Astrocyte of the cerebellum (primary cell): ENCODE data around the gene CLTC.

Experiments used
- DNase-seq: peaks from one replicate; pipeline ENCODE4 v3.0.0-alpha.2; 2011; ENCODE audit warnings: low read depth
- H3K4me3 ChIP-seq: 2 replicates; pipeline ENCODE4 v1.5.1; 2011; ENCODE audit warnings: mild to moderate bottlenecking, low read depth, low read length, moderate library complexity
- in situ Hi-C: cut with HindIII; loops from 2 replicates; pipeline ENCODE4 v1.10.0; 2017; ENCODE audit warnings: low sequenced_read_pairs
- TF ChIP-seq, protein P1 (sequence below): IDR thresholded peaks from 2 replicates; pipeline ENCODE4 v1.5.1; 2012; ENCODE audit warnings: low read length, low read depth, moderate library complexity, mild to moderate bottlenecking; ENCODE audit errors: missing control alignments

Gene CLTC

DNA sequence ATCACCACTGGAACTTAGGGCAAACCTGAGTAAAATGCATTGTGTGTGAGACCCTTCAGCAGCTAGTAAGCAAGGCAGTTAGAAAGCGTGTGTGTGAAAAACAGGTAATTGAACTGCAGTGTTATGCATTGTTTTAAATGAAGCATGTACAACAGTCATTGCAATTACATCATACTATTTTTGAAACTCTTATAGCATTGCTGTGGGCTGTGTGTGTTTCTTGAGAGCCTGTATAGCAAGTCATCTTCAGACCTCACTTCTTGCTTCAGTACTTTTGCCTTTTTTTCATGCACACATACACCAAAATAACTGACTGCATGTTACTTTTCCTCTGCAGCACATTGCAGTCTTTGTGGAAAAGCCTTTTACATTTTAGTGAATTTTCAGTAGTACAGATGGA lies 68.3 kb downstream of the CLTC start:
- no peak overlapping the region for H3K4me3 ChIP-seq
- no peak for DNase-seq
- in situ Hi-C loops, result no loop called here
- TF ChIP-seq, protein P1, sequence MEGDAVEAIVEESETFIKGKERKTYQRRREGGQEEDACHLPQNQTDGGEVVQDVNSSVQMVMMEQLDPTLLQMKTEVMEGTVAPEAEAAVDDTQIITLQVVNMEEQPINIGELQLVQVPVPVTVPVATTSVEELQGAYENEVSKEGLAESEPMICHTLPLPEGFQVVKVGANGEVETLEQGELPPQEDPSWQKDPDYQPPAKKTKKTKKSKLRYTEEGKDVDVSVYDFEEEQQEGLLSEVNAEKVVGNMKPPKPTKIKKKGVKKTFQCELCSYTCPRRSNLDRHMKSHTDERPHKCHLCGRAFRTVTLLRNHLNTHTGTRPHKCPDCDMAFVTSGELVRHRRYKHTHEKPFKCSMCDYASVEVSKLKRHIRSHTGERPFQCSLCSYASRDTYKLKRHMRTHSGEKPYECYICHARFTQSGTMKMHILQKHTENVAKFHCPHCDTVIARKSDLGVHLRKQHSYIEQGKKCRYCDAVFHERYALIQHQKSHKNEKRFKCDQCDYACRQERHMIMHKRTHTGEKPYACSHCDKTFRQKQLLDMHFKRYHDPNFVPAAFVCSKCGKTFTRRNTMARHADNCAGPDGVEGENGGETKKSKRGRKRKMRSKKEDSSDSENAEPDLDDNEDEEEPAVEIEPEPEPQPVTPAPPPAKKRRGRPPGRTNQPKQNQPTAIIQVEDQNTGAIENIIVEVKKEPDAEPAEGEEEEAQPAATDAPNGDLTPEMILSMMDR, result no peak

DNA sequence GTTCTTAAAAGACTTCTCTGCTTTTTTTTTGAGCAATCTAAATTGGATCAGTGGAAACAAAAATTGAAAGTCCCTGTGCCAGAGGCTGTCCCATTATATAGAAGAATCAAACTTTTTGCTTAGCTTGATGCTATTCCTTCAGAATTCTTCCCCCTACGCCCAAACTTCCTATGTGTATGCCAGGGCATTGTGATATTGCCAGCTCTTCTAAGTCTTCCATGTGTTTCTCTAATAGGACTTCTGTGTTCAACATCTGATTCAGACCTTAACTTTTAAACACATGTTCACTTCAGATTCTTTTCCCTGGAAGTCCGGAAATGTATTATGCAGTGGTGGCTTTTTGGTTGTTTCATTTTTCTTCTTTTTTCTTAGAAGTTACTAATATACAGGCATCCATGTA lies 68.8 kb downstream of the CLTC start:
- in situ Hi-C loops, result no loop called here
- TF ChIP-seq, protein P1, result no peak
- no peak for DNase-seq
- no peak overlapping the region for H3K4me3 ChIP-seq

DNA sequence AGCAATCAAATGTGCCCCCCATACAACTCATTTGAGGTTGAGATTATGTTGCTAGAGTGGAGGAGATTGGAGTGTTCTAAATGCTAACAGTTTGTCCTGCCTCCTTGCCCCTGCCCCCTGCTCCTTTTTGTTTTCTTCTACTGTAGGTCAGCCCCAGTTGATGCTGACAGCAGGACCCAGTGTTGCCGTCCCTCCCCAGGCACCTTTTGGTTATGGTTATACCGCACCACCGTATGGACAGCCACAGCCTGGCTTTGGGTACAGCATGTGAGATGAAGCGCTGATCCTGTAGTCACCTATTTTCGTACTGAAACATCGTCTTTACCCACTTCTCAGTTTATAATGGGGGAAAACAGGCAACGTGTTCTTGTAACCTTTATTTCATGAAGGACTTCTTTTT lies 73.9 kb downstream of the CLTC start:
- H3K4me3 ChIP-seq, result no peak overlapping the region
- TF ChIP-seq, protein P1, result no peak
- in situ Hi-C loops, result no loop called here
- no peak for DNase-seq

DNA sequence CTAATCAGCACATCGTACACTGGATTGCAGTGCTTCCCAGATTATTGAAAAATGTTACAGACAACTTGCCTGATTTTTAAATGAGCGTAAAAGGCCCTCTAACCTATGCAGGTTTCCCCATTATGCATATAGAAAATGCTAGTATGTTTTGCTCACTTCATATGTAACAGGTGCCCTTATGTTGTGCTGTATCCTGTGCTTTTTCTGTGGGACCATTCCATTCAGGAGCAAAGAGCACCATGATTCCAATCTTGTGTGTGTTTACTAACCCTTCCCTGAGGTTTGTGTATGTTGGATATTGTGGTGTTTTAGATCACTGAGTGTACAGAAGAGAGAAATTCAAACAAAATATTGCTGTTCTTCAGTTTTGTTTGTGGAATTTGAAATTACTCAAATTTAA lies 74.6 kb downstream of the CLTC start:
- TF ChIP-seq, protein P1, result no peak
- H3K4me3 ChIP-seq, result no peak overlapping the region
- in situ Hi-C loops, result no loop called here
- no peak for DNase-seq

DNA sequence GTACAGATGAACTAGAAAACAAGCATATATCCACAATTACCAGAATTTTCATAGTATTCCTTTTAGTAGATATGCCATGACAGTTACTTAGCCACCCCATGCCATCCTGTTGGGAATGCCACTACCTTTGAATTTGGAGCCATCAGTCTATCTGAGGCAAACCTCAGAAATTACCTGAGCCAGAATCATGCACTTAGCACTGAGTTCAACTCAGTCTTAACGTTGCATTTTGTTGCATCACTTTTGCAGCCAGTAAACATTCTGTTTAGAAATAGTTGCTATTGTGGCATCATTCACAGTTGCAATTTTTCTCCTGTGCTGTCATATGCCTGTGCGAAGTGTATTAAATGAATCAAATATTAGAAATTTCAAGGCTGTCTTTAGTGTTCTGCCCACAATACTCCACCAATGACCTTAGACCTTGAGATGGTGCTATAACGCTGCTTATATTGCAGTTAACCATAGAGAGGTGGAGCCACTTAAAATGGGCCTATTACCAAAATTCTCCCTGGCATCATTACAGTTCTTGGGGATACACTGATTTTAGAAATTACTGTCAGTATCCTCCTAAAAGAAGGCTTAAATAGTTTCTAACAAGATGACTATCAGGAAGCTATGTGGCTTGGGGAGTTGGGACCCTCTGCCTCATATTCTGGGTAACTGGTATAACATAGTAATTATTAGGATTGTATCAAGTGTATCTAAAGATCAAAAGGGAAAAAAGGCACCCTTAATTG lies 76.4 kb downstream of the CLTC start:
- in situ Hi-C loops, result no loop called here
- no peak for DNase-seq
- no peak overlapping the region for H3K4me3 ChIP-seq
- TF ChIP-seq, protein P1, result no peak

DNA sequence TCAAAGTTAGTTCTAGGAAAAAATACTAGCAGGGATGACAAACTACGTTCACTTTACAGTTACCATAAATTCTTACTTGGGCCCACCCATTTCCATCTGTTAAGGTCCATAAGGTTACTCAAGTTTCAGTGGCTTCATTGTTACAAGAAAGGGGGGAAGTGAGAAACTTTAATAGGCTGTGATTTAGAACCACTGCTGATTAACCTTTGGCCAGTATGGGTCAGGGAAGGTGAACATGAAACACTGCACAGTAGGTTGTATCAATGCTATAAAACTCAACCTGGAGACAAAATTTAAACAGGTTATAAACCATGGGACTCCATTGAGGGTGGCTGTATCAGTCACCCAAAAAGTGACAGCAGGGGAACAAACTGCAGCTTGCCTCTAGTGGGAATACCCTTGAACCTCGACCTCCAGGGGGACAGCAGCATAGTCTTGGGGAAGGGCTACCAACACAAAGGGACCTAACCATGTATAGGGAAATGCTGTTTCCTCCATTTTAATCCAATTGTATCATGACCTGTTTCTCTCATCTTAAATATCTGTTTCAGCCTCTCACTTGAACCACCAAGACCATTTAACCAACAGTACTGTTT lies 77.1 kb downstream of the CLTC start:
- in situ Hi-C loops, result no loop called here
- H3K4me3 ChIP-seq, result no peak overlapping the region
- TF ChIP-seq, protein P1, result no peak
- DNase-seq, result no peak
